Activated CD8-positive, alpha-beta memory T cell treated with anti-CD3 and anti-CD28 coated beads for 48 hours (primary cell): ENCODE measurements around the gene RIOX2.
"Not testable (repeated sequence)": the region's sequence is repeated elsewhere in the genome, so short reads cannot be mapped to it uniquely, and the experiment has no call there.

Experiments
- DNase-seq, 3 experiments: peaks; one replicate each; pipeline ENCODE4 v3.0.0-alpha.2; 2020; ENCODE audit warnings: low read depth in 2 of 3, low spot score in 2 of 3

RIOX2 gene

GRCh38 chr3:97971679-97972567 lies at the start of gene RIOX2:
Gene RIOX2 (minus strand): TSS chr3:97972431. CDS start chr3:97967593, 4,838 bp downstream.
- DNase-seq = peak; percentile 34 to 55 (median 48)

GRCh38 chr3:98020412-98020811 lies 48.2 kb upstream of the RIOX2 start:
- no peak for DNase-seq

GRCh38 chr3:98018301-98018700 lies 46.1 kb upstream of the RIOX2 start:
- DNase-seq = no peak

GRCh38 chr3:98014268-98014585 lies 42.0 kb upstream of the RIOX2 start:
- DNase-seq = no peak

GRCh38 chr3:98013411-98014267 lies 41.4 kb upstream of the RIOX2 start:
- no peak for DNase-seq

GRCh38 chr3:98012979-98013378 lies 40.7 kb upstream of the RIOX2 start:
- DNase-seq = no peak

GRCh38 chr3:98010883-98011449 lies 38.7 kb upstream of the RIOX2 start:
- not testable (repeated sequence) for DNase-seq

- no peak for DNase-seq
These were observed 38.1 kb upstream of the RIOX2 start for GRCh38 chr3:98010194-98010882.

GRCh38 chr3:98008855-98009254 lies 36.6 kb upstream of the RIOX2 start:
- no peak for DNase-seq

GRCh38 chr3:98005438-98005837 lies 33.2 kb upstream of the RIOX2 start:
- DNase-seq = no peak

- no peak for DNase-seq
These were observed 32.5 kb upstream of the RIOX2 start for GRCh38 chr3:98004721-98005120.

GRCh38 chr3:98003306-98003969 lies 31.2 kb upstream of the RIOX2 start:
- no peak for DNase-seq

GRCh38 chr3:98002717-98003116 lies 30.5 kb upstream of the RIOX2 start:
- no peak for DNase-seq

- no peak for DNase-seq
These were observed 27.8 kb upstream of the RIOX2 start for GRCh38 chr3:97999994-98000393.

- DNase-seq = no peak
These were observed 26.9 kb upstream of the RIOX2 start for GRCh38 chr3:97999103-97999502.

GRCh38 chr3:97996988-97997387 lies 24.8 kb upstream of the RIOX2 start:
- DNase-seq = no peak

GRCh38 chr3:97994328-97994945 lies 22.2 kb upstream of the RIOX2 start:
- no peak for DNase-seq

- DNase-seq = no peak
These were observed 21.3 kb upstream of the RIOX2 start for GRCh38 chr3:97993526-97993925.

- DNase-seq = no peak
These were observed 20.4 kb upstream of the RIOX2 start for GRCh38 chr3:97992547-97993173.

- no peak for DNase-seq
These were observed 19.1 kb upstream of the RIOX2 start for GRCh38 chr3:97991293-97991682.
